ENCODE data around the gene LIMS2.

DNA sequence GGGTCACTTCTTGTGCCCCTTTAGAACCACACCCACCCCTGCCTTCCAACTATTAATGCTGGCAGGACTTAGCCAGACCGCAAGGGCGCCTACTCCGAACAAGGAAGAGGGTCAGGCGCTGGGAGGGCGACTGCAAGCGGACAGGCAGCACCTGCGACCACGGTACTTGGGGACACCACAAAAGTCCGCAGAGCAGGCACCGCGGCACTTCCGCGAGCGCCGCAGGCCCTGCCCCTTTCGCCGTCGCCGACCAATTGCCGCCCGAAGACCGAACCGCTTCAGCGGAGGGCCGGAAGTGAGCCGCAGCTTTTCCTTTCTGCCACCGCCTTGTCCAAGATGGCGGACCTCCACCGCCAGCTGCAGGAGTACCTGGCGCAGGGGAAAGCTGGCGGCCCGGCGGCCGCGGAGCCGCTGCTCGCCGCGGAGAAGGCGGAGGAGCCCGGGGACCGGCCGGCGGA lies 25.9 kb upstream of the LIMS2 start, which contains the start of gene SFT2D3:
- TF ChIP-seq, protein P1, sequence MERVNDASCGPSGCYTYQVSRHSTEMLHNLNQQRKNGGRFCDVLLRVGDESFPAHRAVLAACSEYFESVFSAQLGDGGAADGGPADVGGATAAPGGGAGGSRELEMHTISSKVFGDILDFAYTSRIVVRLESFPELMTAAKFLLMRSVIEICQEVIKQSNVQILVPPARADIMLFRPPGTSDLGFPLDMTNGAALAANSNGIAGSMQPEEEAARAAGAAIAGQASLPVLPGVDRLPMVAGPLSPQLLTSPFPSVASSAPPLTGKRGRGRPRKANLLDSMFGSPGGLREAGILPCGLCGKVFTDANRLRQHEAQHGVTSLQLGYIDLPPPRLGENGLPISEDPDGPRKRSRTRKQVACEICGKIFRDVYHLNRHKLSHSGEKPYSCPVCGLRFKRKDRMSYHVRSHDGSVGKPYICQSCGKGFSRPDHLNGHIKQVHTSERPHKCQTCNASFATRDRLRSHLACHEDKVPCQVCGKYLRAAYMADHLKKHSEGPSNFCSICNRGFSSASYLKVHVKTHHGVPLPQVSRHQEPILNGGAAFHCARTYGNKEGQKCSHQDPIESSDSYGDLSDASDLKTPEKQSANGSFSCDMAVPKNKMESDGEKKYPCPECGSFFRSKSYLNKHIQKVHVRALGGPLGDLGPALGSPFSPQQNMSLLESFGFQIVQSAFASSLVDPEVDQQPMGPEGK (CRISPR knock-in tag; IDR thresholded peaks at IDR 0.05; ENCODE audit: borderline replicate concordance): no peak
- no peak for TF ChIP-seq ISL1 (CRISPR knock-in tag; IDR thresholded peaks at IDR 0.05)
- no peak for TF ChIP-seq ARNTL (CRISPR knock-in tag; IDR thresholded peaks at IDR 0.05; ENCODE audit: borderline replicate concordance, low read depth)
- TF ChIP-seq, protein P2, sequence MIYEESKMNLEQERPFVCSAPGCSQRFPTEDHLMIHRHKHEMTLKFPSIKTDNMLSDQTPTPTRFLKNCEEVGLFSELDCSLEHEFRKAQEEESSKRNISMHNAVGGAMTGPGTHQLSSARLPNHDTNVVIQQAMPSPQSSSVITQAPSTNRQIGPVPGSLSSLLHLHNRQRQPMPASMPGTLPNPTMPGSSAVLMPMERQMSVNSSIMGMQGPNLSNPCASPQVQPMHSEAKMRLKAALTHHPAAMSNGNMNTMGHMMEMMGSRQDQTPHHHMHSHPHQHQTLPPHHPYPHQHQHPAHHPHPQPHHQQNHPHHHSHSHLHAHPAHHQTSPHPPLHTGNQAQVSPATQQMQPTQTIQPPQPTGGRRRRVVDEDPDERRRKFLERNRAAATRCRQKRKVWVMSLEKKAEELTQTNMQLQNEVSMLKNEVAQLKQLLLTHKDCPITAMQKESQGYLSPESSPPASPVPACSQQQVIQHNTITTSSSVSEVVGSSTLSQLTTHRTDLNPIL (CRISPR knock-in tag; IDR thresholded peaks at IDR 0.05; ENCODE audit: low read depth): no peak
- no peak for TF ChIP-seq ZFP3 (CRISPR knock-in tag; IDR thresholded peaks at IDR 0.05)
- TF ChIP-seq ZNF8 (CRISPR knock-in tag; IDR thresholded peaks at IDR 0.05): no peak
- TF ChIP-seq ESRRG (CRISPR knock-in tag; IDR thresholded peaks at IDR 0.05): no peak
- no peak for TF ChIP-seq PPARA (CRISPR knock-in tag; IDR thresholded peaks at IDR 0.05; ENCODE audit: borderline replicate concordance)
- TF ChIP-seq RARB (CRISPR knock-in tag; IDR thresholded peaks at IDR 0.05): no peak
- no peak for TF ChIP-seq BACH2 (CRISPR knock-in tag; IDR thresholded peaks at IDR 0.05; ENCODE audit: borderline replicate concordance)
